PC-3 (cell line): ENCODE results near the gene RNF113A. TPM values are rescaled to one million over a fixed set of nuclear protein-coding genes. Genes with fewer than 3 reads are reported as not detected.
A peak's percentile ranks its signal among the peaks of the same experiment; 100 is the strongest.
"Not testable (repeated sequence)": the region's sequence is repeated elsewhere in the genome, so short reads cannot be mapped to it uniquely, and the experiment has no call there.

Experiments used
- ATAC-seq: fragments of 200-7000 bp; cut with Tn5 transposase; 2 replicates; pipeline ENCODE4 v1.9.1; 2020; ENCODE audit warnings: mild to moderate bottlenecking, moderate library complexity
- BruUV-seq: library from RNA; stranded (reverse); fragments of 400-500 nt; replicated peaks from 2 replicates; lab custom pipeline; 2021; lab: Mats Ljungman, UMichigan
- CTCF ChIA-PET: fragments of 300-600 bp; sonication (Branson Sonifier 250); formaldehyde crosslinking; loops from one replicate; lab custom pipeline; 2022; ENCODE audit warnings: antibody characterized with exemption; lab: Charles Lee
- POLR2A ChIA-PET: fragments of 300-600 bp; sonication (Branson Sonifier 250); formaldehyde crosslinking; loops from one replicate; lab custom pipeline; 2022; ENCODE audit warnings: antibody characterized with exemption; ENCODE audit not compliant: unreplicated experiment; lab: Charles Lee
- DNase-seq: peaks from one replicate; pipeline ENCODE4 v3.0.0-alpha.2; 2015
- H2AFZ ChIP-seq: fragments of 300-600 bp; sonication (generic); 2 replicates; pipeline ENCODE4 v1.6.0; 2016; ENCODE audit warnings: antibody characterized with exemption, low read length
- H3F3A ChIP-seq: fragments of 300-600 bp; sonication (generic); one replicate; pipeline ENCODE4 v1.6.0; 2017; ENCODE audit warnings: antibody characterized with exemption, low read length, control low read depth, mild to moderate bottlenecking; ENCODE audit not compliant: unreplicated experiment
- H3K27ac ChIP-seq: fragments of 300-600 bp; sonication (generic); 2 replicates; pipeline ENCODE4 v1.5.1; 2016; ENCODE audit warnings: mild to moderate bottlenecking, low read length
- H3K27me3 ChIP-seq: fragments of 300-600 bp; sonication (generic); 2 replicates; pipeline ENCODE4 v1.6.1; 2016; ENCODE audit warnings: low read length, mixed read lengths
- H3K36me3 ChIP-seq: fragments of 300-600 bp; sonication (generic); 2 replicates; pipeline ENCODE4 v1.6.1; 2016; ENCODE audit warnings: low read depth, mixed run types, low read length, mixed read lengths
- H3K4me1 ChIP-seq: fragments of 300-600 bp; sonication (generic); 2 replicates; pipeline ENCODE4 v1.5.1; 2016; ENCODE audit warnings: low read length; ENCODE audit not compliant: insufficient read depth
- H3K4me2 ChIP-seq: fragments of 300-600 bp; sonication (generic); 2 replicates; pipeline ENCODE4 v1.6.0; 2016; ENCODE audit warnings: low read length
- H3K4me3 ChIP-seq: fragments of 300-600 bp; sonication (generic); 2 replicates; pipeline ENCODE4 v1.5.1; 2016; ENCODE audit warnings: mild to moderate bottlenecking, low read length, mixed read lengths
- H3K79me2 ChIP-seq: fragments of 300-600 bp; sonication (generic); 2 replicates; pipeline ENCODE4 v1.6.1; 2017; ENCODE audit warnings: low read length, mixed read lengths
- H3K9ac ChIP-seq: fragments of 300-600 bp; sonication (generic); 2 replicates; pipeline ENCODE4 v1.6.0; 2016; ENCODE audit warnings: mild to moderate bottlenecking, low read length
- H3K9me2 ChIP-seq: fragments of 300-600 bp; sonication (generic); replicated peaks from 2 replicates; pipeline ENCODE4 v1.6.1; 2016; ENCODE audit warnings: mixed run types, low read length, mixed read lengths
- H3K9me3 ChIP-seq: fragments of 300-600 bp; sonication (generic); 2 replicates; pipeline ENCODE4 v1.6.1; 2016; ENCODE audit warnings: low read length, mixed read lengths
- H4K20me1 ChIP-seq: fragments of 300-600 bp; sonication (generic); 2 replicates; pipeline ENCODE4 v1.6.1; 2016; ENCODE audit warnings: low read length, mixed read lengths
- intact Hi-C: fragments of 100-400 bp; cut with micrococcal nuclease; formaldehyde crosslinking; loops from 2 replicates; pipeline ENCODE4 v1.9.0; 2023
- total RNA-seq: library from RNA; depleted of rRNA; stranded (reverse); fragments of >200 nt; gene quantifications from 2 replicates; pipeline ENCODE4 v1.2.3, GENCODE V29; 2014; rRNA removed

RNF113A gene
- total RNA-seq, 1 experiment from 2014 or later = 13.8 TPM

GRCh38 chrX:119821703-119822102, 49.8 kb downstream of the RNF113A start:
- H3K27ac ChIP-seq, H3F3A ChIP-seq, H3K36me3 ChIP-seq, H3K9ac ChIP-seq, H3K4me1 ChIP-seq, H3K4me2 ChIP-seq, H3K79me2 ChIP-seq, BruUV-seq, H3K9me3 ChIP-seq, H3K9me2 ChIP-seq, H4K20me1 ChIP-seq, H3K4me3 ChIP-seq, intact Hi-C loops, H3K27me3 ChIP-seq, H2AFZ ChIP-seq, CTCF ChIA-PET: not testable (repeated sequence)
- ATAC-seq (peak; percentile 24; the same call in 1 of the 2 replicates), DNase-seq (peak; percentile 16)
- POLR2A ChIA-PET = interaction anchor here (0.6 kb wide), 1 partner anchor 30 kb away, joined by 5 read pairs; the partner anchor contains the start of gene RPL39

Other genes starting within 250 kb of the RNF113A start
- 28.9 and 39.1 TPM in 2 replicates for gene SEPTIN6, start 178.6 kb downstream of the RNF113A start, total RNA-seq
- 2.3 and 2.5 TPM in 2 replicates for gene SOWAHD, start 113.1 kb downstream of the RNF113A start, total RNA-seq
- 869 and 1,578 TPM in 2 replicates for gene RPL39, start 80.1 kb downstream of the RNF113A start, total RNA-seq
- gene UPF3B, start 18.8 kb downstream of the RNF113A start, total RNA-seq = 4.7 and 8.1 TPM in 2 replicates
- gene NDUFA1, start 99 bp upstream of the RNF113A start, total RNA-seq = 122 and 167 TPM in 2 replicates
- gene AKAP14, start 24.2 kb upstream of the RNF113A start, total RNA-seq = not detected in 2 replicates
- 5.2 and 5.6 TPM in 2 replicates for gene NKAP, start 72.0 kb upstream of the RNF113A start, total RNA-seq
- gene RHOXF2B, start 206.0 kb upstream of the RNF113A start, total RNA-seq = not detected in 2 replicates
- gene RHOXF1, start 244.2 kb upstream of the RNF113A start, total RNA-seq = not detected in 2 replicates